ENCODE results near the gene CD7.

The CD7 gene

GRCh38 chr17:82272495-82273326 is 44.7 kb downstream of the CD7 start:
- TF ChIP-seq CTCF (conservative IDR thresholded peaks at IDR 0.05): no peak
- TF ChIP-seq ZFX (IDR thresholded peaks at IDR 0.05): no peak
- peak overlapping the region; percentile 94 for H3K27ac ChIP-seq

- peak overlapping the region; percentile 94 for H3K27ac ChIP-seq
Observed at GRCh38 chr17:82271401-82271800, 46.0 kb downstream of the CD7 start.

GRCh38 chr17:82270651-82271050 is 46.8 kb downstream of the CD7 start:
- H3K27ac ChIP-seq: peak overlapping the region; percentile 94; the same call in 1 of the 2 replicates

More at GRCh38 chr17:82271401-82271800, 46.0 kb downstream of the CD7 start:
- TF ChIP-seq CTCF (conservative IDR thresholded peaks at IDR 0.05) (no peak), ZFX (IDR thresholded peaks at IDR 0.05) (no peak)

GRCh38 chr17:82269882-82270500 is 47.4 kb downstream of the CD7 start:
- TF ChIP-seq ZFX (IDR thresholded peaks at IDR 0.05): no peak
- no peak for TF ChIP-seq CTCF (conservative IDR thresholded peaks at IDR 0.05)
- peak overlapping the region; percentile 45 for H3K27ac ChIP-seq

More at GRCh38 chr17:82270651-82271050, 46.8 kb downstream of the CD7 start:
- no peak for TF ChIP-seq CTCF (conservative IDR thresholded peaks at IDR 0.05)
- no peak for TF ChIP-seq ZFX (IDR thresholded peaks at IDR 0.05)

GRCh38 chr17:82269138-82269881 is 48.1 kb downstream of the CD7 start:
- H3K27ac ChIP-seq: peak overlapping the region; percentile 45
- TF ChIP-seq ZFX (IDR thresholded peaks at IDR 0.05): no peak
- no peak for TF ChIP-seq CTCF (conservative IDR thresholded peaks at IDR 0.05)

GRCh38 chr17:82267575-82268379 is 49.6 kb downstream of the CD7 start:
- TF ChIP-seq CTCF (conservative IDR thresholded peaks at IDR 0.05) (no peak), ZFX (IDR thresholded peaks at IDR 0.05) (no peak)
- peak overlapping the region; percentile 45 for H3K27ac ChIP-seq

All from C4-2B (cell line).